ENCODE data around the gene ATRNL1.

GRCh38 chr10:115049960-115050359 is 43.2 kb upstream of the ATRNL1 start:
- TF ChIP-seq, protein P1, sequence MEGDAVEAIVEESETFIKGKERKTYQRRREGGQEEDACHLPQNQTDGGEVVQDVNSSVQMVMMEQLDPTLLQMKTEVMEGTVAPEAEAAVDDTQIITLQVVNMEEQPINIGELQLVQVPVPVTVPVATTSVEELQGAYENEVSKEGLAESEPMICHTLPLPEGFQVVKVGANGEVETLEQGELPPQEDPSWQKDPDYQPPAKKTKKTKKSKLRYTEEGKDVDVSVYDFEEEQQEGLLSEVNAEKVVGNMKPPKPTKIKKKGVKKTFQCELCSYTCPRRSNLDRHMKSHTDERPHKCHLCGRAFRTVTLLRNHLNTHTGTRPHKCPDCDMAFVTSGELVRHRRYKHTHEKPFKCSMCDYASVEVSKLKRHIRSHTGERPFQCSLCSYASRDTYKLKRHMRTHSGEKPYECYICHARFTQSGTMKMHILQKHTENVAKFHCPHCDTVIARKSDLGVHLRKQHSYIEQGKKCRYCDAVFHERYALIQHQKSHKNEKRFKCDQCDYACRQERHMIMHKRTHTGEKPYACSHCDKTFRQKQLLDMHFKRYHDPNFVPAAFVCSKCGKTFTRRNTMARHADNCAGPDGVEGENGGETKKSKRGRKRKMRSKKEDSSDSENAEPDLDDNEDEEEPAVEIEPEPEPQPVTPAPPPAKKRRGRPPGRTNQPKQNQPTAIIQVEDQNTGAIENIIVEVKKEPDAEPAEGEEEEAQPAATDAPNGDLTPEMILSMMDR (conservative IDR thresholded peaks at IDR 0.05; ENCODE audit: low read depth, low read length) = no peak
- no peak for TF ChIP-seq EZH2phosphoT487 (IDR thresholded peaks at IDR 0.05; ENCODE audit: borderline replicate concordance, low read length)
